HepG2 (cell line): Measurements from ENCODE around the gene RNF148. TPM values are rescaled to one million over a fixed set of nuclear protein-coding genes. Genes with fewer than 3 reads are reported as not detected.
A peak's percentile ranks its signal among the peaks of the same experiment; 100 is the strongest.

Experiments used
- ATAC-seq: fragments of 200-7000 bp; cut with Tn5 transposase; 3 replicates; pipeline ENCODE4 v1.9.1; 2020; ENCODE audit warnings: mild to moderate bottlenecking, moderate library complexity
- BruUV-seq: library from RNA; stranded (reverse); fragments of 400-500 nt; replicated peaks from 2 replicates; lab custom pipeline; 2021; lab: Mats Ljungman, UMichigan
- CTCF ChIA-PET: fragments of 300-600 bp; formaldehyde crosslinking; extraction: SDS; loops from one replicate; lab custom pipeline; 2021; ENCODE audit warnings: low total read pairs, inconsistent platforms, low intra/inter-chr PET ratio; lab: Yijun Ruan, JAX
- POLR2A ChIA-PET: fragments of 350-600 bp; sonication (Branson Sonifier 250); formaldehyde crosslinking; loops from one replicate; lab custom pipeline; 2020; ENCODE audit warnings: antibody characterized with exemption, inconsistent platforms; lab: Yijun Ruan, JAX
- DNase-seq: peaks from one replicate; pipeline ENCODE4 v3.0.0-alpha.2; 2015; ENCODE audit warnings: low spot score
- FAIRE-seq: peaks from 3 replicates; lab custom pipeline; 2011; peaks lifted over from hg19 to GRCh38; lab: Jason Lieb, UNC
- H2AFZ ChIP-seq: one replicate; pipeline ENCODE4 v1.6.1; 2011; ENCODE audit warnings: low read length, inconsistent platforms
- H3K27ac ChIP-seq: fragments of 300-600 bp; 3 replicates; pipeline ENCODE4 v1.8.0; 2011; ENCODE audit warnings: mixed run types, mild to moderate bottlenecking, mixed read lengths, low read length, inconsistent platforms; ENCODE audit not compliant: insufficient read depth; ENCODE audit errors: extremely low read length
- H3K27me3 ChIP-seq, 2 experiments: fragments of 200-600 bp in 1 of 2; 2 replicates in 1 of 2; 3 replicates in 1 of 2; pipeline versions ENCODE4 v1.6.0 to v1.8.0; 2011; ENCODE audit warnings: low read length in 2 of 2, mild to moderate bottlenecking in 2 of 2, moderate library complexity in 2 of 2, inconsistent platforms in 1 of 2; ENCODE audit not compliant: insufficient read depth in 2 of 2, control insufficient read depth in 1 of 2
- H3K36me3 ChIP-seq, 2 experiments: fragments of 200-600 bp in 1 of 2; replicated peaks in 1 of 2; 2 replicates in 1 of 2; 3 replicates in 1 of 2; pipeline versions ENCODE4 v1.5.1 to v1.8.0; 2011; ENCODE audit warnings: low read length in 2 of 2, inconsistent platforms in 1 of 2; ENCODE audit not compliant: insufficient read depth in 2 of 2, control insufficient read depth in 1 of 2
- H3K4me1 ChIP-seq: 2 replicates; pipeline ENCODE4 v1.5.1; 2012; ENCODE audit warnings: low read length, inconsistent platforms; ENCODE audit not compliant: insufficient read depth
- H3K4me2 ChIP-seq: 2 replicates; pipeline ENCODE4 v1.6.0; 2011; ENCODE audit warnings: low read depth, low read length, inconsistent platforms
- H3K4me3 ChIP-seq, 3 experiments: fragments of 200-600 bp in 1 of 3; sonication (generic), shearing (Covaris generic) in 1 of 3; replicated peaks in 1 of 3; 2 replicates each; pipeline ENCODE4 v1.5.1; 2011 to 2016; ENCODE audit warnings: low read length in 3 of 3, inconsistent platforms in 2 of 3, low read depth in 2 of 3, mild to moderate bottlenecking in 2 of 3, control low read depth in 1 of 3, mixed read lengths in 1 of 3; ENCODE audit not compliant: insufficient read depth in 1 of 3
- H3K79me2 ChIP-seq: one replicate; pipeline ENCODE4 v1.6.1; 2011; ENCODE audit warnings: low read length, inconsistent platforms; ENCODE audit not compliant: insufficient read depth
- H3K9ac ChIP-seq: 2 replicates; pipeline ENCODE4 v1.6.0; 2011; ENCODE audit warnings: mild to moderate bottlenecking, low read depth, low read length, inconsistent platforms; ENCODE audit not compliant: insufficient read depth
- H3K9me3 ChIP-seq: 2 replicates; pipeline ENCODE4 v1.5.1; 2012; ENCODE audit warnings: mild to moderate bottlenecking, low read length
- H4K20me1 ChIP-seq: 2 replicates; pipeline ENCODE4 v1.6.0; 2011; ENCODE audit warnings: inconsistent platforms, mild to moderate bottlenecking, low read length, moderate library complexity; ENCODE audit not compliant: insufficient read depth
- ATF1 ChIP-seq: IDR thresholded peaks from 2 replicates; pipeline ENCODE4 v1.6.1; 2016; ENCODE audit warnings: mild to moderate bottlenecking, control low read depth
- ATM ChIP-seq: fragments of 450-650 bp; IDR thresholded peaks from 2 replicates; pipeline ENCODE4 v1.7.1; 2017; ENCODE audit warnings: mild to moderate bottlenecking, borderline replicate concordance
- IRX3 ChIP-seq: sonication (generic); formaldehyde crosslinking; IDR thresholded peaks from 2 replicates; pipeline ENCODE4 v1.8.1; 2023; ENCODE audit warnings: mild to moderate bottlenecking, low read depth, missing genetic modification reagents, borderline replicate concordance
- KLF12 ChIP-seq: sonication (generic); formaldehyde crosslinking; IDR thresholded peaks from 2 replicates; pipeline ENCODE4 v1.4.0; 2020; ENCODE audit warnings: missing genetic modification reagents, borderline replicate concordance
- MAFK ChIP-seq, 2 experiments: IDR thresholded peaks in 1 of 2; conservative IDR thresholded peaks in 1 of 2; 2 replicates each; pipeline ENCODE4 v1.6.1; 2011; ENCODE audit warnings: improper control_type of control experiment in 2 of 2, low read length in 2 of 2
- SMC3 ChIP-seq: IDR thresholded peaks from 2 replicates; pipeline ENCODE4 v1.6.1; 2011; ENCODE audit warnings: low read length, improper control_type of control experiment
- ZBTB7B ChIP-seq: sonication (generic); formaldehyde crosslinking; IDR thresholded peaks from 2 replicates; pipeline ENCODE4 v1.4.0; 2020; ENCODE audit warnings: missing genetic modification reagents
- ZFY ChIP-seq: sonication (generic); formaldehyde crosslinking; IDR thresholded peaks from 2 replicates; pipeline ENCODE4 v1.4.0; 2020; ENCODE audit warnings: missing genetic modification reagents
- ZNF543 ChIP-seq: sonication (generic); formaldehyde crosslinking; IDR thresholded peaks from 2 replicates; pipeline ENCODE4 v1.4.0; 2020; ENCODE audit warnings: mild to moderate bottlenecking, missing genetic modification reagents
- ZNF891 ChIP-seq: sonication (generic); formaldehyde crosslinking; IDR thresholded peaks from 2 replicates; pipeline ENCODE4 v1.5.0; 2020; ENCODE audit warnings: mild to moderate bottlenecking, missing genetic modification reagents
- WGBS: methylation state at CpG from one replicate; pipeline ENCODE4 v1.1.6; 2017; ENCODE audit warnings: low lambda C conversion rate; 5-methylcytosine and 5-hydroxymethylcytosine counted together
- in situ Hi-C: cut with HindIII; loops from 2 replicates; pipeline ENCODE4 v1.10.0; 2017; ENCODE audit warnings: low pct_unique_long_range_greater_than_20kb; ENCODE audit not compliant: extremely low pct_ligation_motif_present
- intact Hi-C: fragments of 100-400 bp; cut with micrococcal nuclease; formaldehyde crosslinking; loops from one replicate; pipeline ENCODE4 v1.10.0; 2022; ENCODE audit not compliant: unreplicated experiment
- polyA plus RNA-seq, 8 experiments: library from polyadenylated mRNA; depleted of rRNA in 3 of 8; stranded (reverse) in 7 of 8; unstranded in 1 of 8; fragments of >200 nt; fragmentation: Illumina TruSeq in 4 of 8; extraction: Trizol in 4 of 8; gene quantifications; 2 replicates each; pipeline versions ENCODE4 v1.2.1 to v1.2.3, GENCODE V29; 2011 to 2016; ENCODE audit warnings: low read depth in 4 of 8, missing spikeins in 1 of 8, mixed read lengths in 1 of 8; ENCODE audit not compliant: insufficient read depth in 1 of 8
- total RNA-seq, 5 experiments: library from RNA; depleted of rRNA; stranded (reverse); fragments of >200 nt; fragmentation: Illumina TruSeq; extraction: Trizol; gene quantifications; 2 replicates each; pipeline ENCODE4 v1.2.3, GENCODE V29; 2016; ENCODE audit warnings: low read depth in 1 of 5
- TF ChIP-seq, protein P1 (sequence below): sonication (generic); formaldehyde crosslinking; IDR thresholded peaks from 2 replicates; pipeline ENCODE4 v1.4.0; 2020; ENCODE audit warnings: missing genetic modification reagents, borderline replicate concordance
- TF ChIP-seq, protein P2 (sequence below): sonication (generic); formaldehyde crosslinking; IDR thresholded peaks from 2 replicates; pipeline ENCODE4 v1.5.1; 2020; ENCODE audit warnings: missing genetic modification reagents, mild to moderate bottlenecking, borderline replicate concordance

Gene RNF148
- total and polyA plus RNA-seq, 2 of the 13 experiments (the other 11 are each of a cell fraction or from before 2014, with no cell fraction given) = 0.16 to 1.6 TPM

DNA sequence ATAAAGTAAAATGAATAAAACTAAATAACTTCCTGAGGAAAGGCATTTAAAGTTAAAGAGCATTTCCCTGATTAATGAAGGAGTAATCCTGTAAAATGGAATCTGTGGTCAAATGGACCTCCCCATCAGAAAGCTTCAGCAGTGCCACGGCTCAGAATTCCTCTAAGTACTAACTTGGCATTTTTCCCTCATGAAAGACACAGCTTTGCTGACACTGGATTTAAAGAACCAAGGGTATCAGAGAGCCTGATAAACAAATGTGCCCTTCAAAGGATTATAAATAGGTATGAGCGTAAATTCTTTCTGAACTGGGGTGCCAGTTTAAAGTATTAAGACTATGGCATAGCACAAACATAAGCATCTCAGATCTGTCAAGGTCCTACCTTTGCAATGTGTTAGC lies 24.2 kb upstream of the RNF148 start:
- 94% methylated on average over 2 of the region's 2 CpGs for WGBS
- Histone ChIP-seq H4K20me1 (no peaks in the 10 kb centered on the region), H3K9me3 (no peaks in the 10 kb centered on the region), H3K27me3 (no peaks in the 10 kb centered on the region), H3K9ac (no peak overlapping the region), H3K27ac (no peak overlapping the region), H3K4me2 (no peak overlapping the region), H3K4me3 (no peak overlapping the region), H2AFZ (no peak overlapping the region), H3K36me3 (no peaks in the 10 kb centered on the region), H3K4me1 (no peaks in the 10 kb centered on the region), H3K79me2 (peaks cover 3% of the 10 kb centered on the region)
- intact Hi-C loops (no loop called here), in situ Hi-C loops (no loop called here)
- ChIA-PET CTCF (no interaction called here), POLR2A (no interaction called here)
- no TSS peak for BruUV-seq
- no peak for TF ChIP-seq KLF12
- peak in 1 of 2 experiments; percentile 15; a peak in 1 of 4 replicates for TF ChIP-seq MAFK (conservative IDR thresholded peaks at IDR 0.05 in 1 of 2, IDR thresholded peaks at IDR 0.05 in 1 of 2; ENCODE audit: low read length in 2 of 2)
- FAIRE-seq (no peak), DNase-seq (no peak), ATAC-seq (no peak)

DNA sequence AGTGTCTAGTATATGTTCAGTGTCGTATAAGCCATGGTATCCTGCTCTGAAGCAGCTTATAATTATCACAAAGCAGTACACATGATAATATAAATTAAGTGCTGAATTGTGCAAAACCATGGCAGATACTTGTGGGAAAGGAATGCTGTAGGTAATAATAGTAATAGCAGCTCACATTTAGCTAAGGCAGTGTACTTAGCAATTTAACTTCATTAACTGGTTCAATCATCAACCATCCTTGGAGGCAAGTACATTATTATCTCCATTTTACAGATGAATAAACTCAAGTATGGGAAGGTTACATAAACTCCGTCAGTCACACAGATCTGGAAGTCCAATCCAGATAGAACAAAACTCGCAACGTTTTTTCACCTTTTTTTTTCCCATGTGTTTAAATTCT lies 21.6 kb upstream of the RNF148 start:
- ChIA-PET POLR2A (no interaction called here), CTCF (no interaction called here)
- WGBS = 99% methylated on average over 4 of the region's 4 CpGs
- Histone ChIP-seq H3K4me1 (no peaks in the 10 kb centered on the region), H3K4me3 (no peak overlapping the region), H3K27me3 (no peaks in the 10 kb centered on the region), H2AFZ (no peak overlapping the region), H4K20me1 (no peaks in the 10 kb centered on the region), H3K79me2 (peaks cover 3% of the 10 kb centered on the region), H3K36me3 (no peaks in the 10 kb centered on the region), H3K9me3 (no peaks in the 10 kb centered on the region), H3K4me2 (no peak overlapping the region), H3K9ac (no peak overlapping the region), H3K27ac (no peak overlapping the region)
- no TSS peak for BruUV-seq
- no peak for ATAC-seq
- DNase-seq = no peak
- FAIRE-seq = no peak
- intact Hi-C loops = no loop called here
- in situ Hi-C loops = no loop called here
- TF ChIP-seq ZFY (no peak), SMC3 (no peak), ZNF543 (CRISPR knock-in tag) (no peak), IRX3 (CRISPR knock-in tag) (no peak), MAFK (conservative IDR thresholded peaks at IDR 0.05 in 1 of 2, IDR thresholded peaks at IDR 0.05 in 1 of 2; ENCODE audit: low read length in 2 of 2) (no peak), ZNF891 (CRISPR knock-in tag) (no peak), ATF1 (CRISPR knock-in tag) (no peak), ATM (no peak), ZBTB7B (CRISPR knock-in tag) (no peak)
- TF ChIP-seq, protein P1, sequence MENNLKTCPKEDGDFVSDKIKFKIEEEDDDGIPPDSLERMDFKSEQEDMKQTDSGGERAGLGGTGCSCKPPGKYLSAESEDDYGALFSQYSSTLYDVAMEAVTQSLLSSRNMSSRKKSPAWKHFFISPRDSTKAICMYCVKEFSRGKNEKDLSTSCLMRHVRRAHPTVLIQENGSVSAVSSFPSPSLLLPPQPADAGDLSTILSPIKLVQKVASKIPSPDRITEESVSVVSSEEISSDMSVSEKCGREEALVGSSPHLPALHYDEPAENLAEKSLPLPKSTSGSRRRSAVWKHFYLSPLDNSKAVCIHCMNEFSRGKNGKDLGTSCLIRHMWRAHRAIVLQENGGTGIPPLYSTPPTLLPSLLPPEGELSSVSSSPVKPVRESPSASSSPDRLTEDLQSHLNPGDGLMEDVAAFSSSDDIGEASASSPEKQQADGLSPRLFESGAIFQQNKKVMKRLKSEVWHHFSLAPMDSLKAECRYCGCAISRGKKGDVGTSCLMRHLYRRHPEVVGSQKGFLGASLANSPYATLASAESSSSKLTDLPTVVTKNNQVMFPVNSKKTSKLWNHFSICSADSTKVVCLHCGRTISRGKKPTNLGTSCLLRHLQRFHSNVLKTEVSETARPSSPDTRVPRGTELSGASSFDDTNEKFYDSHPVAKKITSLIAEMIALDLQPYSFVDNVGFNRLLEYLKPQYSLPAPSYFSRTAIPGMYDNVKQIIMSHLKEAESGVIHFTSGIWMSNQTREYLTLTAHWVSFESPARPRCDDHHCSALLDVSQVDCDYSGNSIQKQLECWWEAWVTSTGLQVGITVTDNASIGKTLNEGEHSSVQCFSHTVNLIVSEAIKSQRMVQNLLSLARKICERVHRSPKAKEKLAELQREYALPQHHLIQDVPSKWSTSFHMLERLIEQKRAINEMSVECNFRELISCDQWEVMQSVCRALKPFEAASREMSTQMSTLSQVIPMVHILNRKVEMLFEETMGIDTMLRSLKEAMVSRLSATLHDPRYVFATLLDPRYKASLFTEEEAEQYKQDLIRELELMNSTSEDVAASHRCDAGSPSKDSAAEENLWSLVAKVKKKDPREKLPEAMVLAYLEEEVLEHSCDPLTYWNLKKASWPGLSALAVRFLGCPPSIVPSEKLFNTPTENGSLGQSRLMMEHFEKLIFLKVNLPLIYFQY (CRISPR knock-in tag) = no peak
- TF ChIP-seq, protein P2, sequence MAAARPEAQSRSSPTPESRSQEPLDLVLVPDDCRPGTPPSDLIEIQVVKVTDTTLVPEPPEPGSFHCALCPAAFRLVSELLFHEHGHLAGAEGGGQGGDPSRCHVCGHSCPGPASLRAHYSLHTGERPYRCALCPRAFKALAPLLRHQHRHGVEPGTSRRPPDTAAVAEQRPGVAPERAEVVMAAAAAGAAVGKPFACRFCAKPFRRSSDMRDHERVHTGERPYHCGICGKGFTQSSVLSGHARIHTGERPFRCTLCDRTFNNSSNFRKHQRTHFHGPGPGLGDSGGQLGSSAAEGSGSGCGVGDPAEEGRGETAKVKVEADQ (CRISPR knock-in tag) = no peak
